ENCODE measurements around the gene SLC24A3.

GRCh38 chr20:19757487-19758132 lies 545.2 kb downstream of the SLC24A3 start:
- TF ChIP-seq CTCF (tag by site-specific recombination; IDR thresholded peaks at IDR 0.05) (no peak), SETDB1 (IDR thresholded peaks at IDR 0.05; ENCODE audit: insufficient read length, low read length) (no peak), PATZ1 (tag by site-specific recombination; IDR thresholded peaks at IDR 0.05) (no peak)
